GM12878 (cell line): ENCODE results near the gene ZBTB5. TPM values are rescaled to one million over a fixed set of nuclear protein-coding genes. Genes with fewer than 3 reads are reported as not detected.
A peak's percentile ranks its signal among the peaks of the same experiment; 100 is the strongest.

Source experiments
- ATAC-seq: fragments of 200-7000 bp; cut with Tn5 transposase; 3 replicates; pipeline ENCODE4 v1.9.1; 2020; ENCODE audit warnings: mild to moderate bottlenecking, moderate library complexity
- BruUV-seq: library from RNA; stranded (reverse); fragments of 400-500 nt; replicated peaks from 2 replicates; lab custom pipeline; 2021; lab: Mats Ljungman, UMichigan
- CTCF ChIA-PET: fragments of 300-600 bp; sonication (Branson Sonifier 250); formaldehyde crosslinking; extraction: SDS; loops from one replicate; lab custom pipeline; 2021; ENCODE audit warnings: inconsistent platforms; lab: Yijun Ruan, JAX
- POLR2A ChIA-PET: fragments of 350-600 bp; formaldehyde crosslinking; extraction: SDS; loops from one replicate; lab custom pipeline; 2021; ENCODE audit warnings: inconsistent platforms; lab: Charles Lee
- RAD21 ChIA-PET: fragments of 300-600 bp; sonication (Branson Sonifier 250); formaldehyde crosslinking; loops from one replicate; lab custom pipeline; 2023; ENCODE audit warnings: antibody characterized with exemption; ENCODE audit not compliant: unreplicated experiment; lab: Charles Lee
- SMC1A ChIA-PET: fragments of 300-600 bp; sonication (Branson Sonifier 250); formaldehyde crosslinking; loops from one replicate; lab custom pipeline; 2023; ENCODE audit not compliant: unreplicated experiment, uncharacterized antibody; lab: Charles Lee
- DNase-seq: peaks from one replicate; pipeline ENCODE4 v3.0.0-alpha.2; 2011; ENCODE audit warnings: low read depth, low spot score
- FAIRE-seq: peaks from 3 replicates; lab custom pipeline; 2011; peaks lifted over from hg19 to GRCh38; lab: Jason Lieb, UNC
- H2AFZ ChIP-seq: 2 replicates; pipeline ENCODE4 v1.6.0; 2011; ENCODE audit warnings: low read depth, low read length, control low read depth; ENCODE audit not compliant: control insufficient read depth
- H3K27ac ChIP-seq: 2 replicates; pipeline ENCODE4 v1.5.1; 2011; ENCODE audit warnings: control low read depth; ENCODE audit not compliant: control insufficient read depth, insufficient read depth
- H3K27me3 ChIP-seq, 2 experiments: replicated peaks in 1 of 2; 2 replicates each; pipeline versions ENCODE4 v1.6.0 to v1.6.1; 2011; ENCODE audit warnings: low read length in 1 of 2; ENCODE audit not compliant: control insufficient read depth in 2 of 2, insufficient read depth in 2 of 2
- H3K36me3 ChIP-seq, 2 experiments: 2 replicates each; pipeline ENCODE4 v1.5.1; 2011; ENCODE audit warnings: low read length in 1 of 2; ENCODE audit not compliant: control insufficient read depth in 2 of 2, insufficient read depth in 2 of 2
- H3K4me1 ChIP-seq: 2 replicates; pipeline ENCODE4 v1.6.1; 2011; ENCODE audit warnings: mild to moderate bottlenecking, low read length, moderate library complexity, mixed read lengths; ENCODE audit not compliant: control insufficient read depth, insufficient read depth
- H3K4me2 ChIP-seq: 2 replicates; pipeline ENCODE4 v1.6.0; 2011; ENCODE audit warnings: control low read depth; ENCODE audit not compliant: control insufficient read depth, insufficient read depth
- H3K4me3 ChIP-seq: fragments of 200-600 bp; sonication (generic); 2 replicates; pipeline ENCODE4 v1.5.1; 2016
- H3K79me2 ChIP-seq: 2 replicates; pipeline ENCODE4 v1.6.0; 2011; ENCODE audit warnings: low read length; ENCODE audit not compliant: control insufficient read depth, insufficient read depth
- H3K9ac ChIP-seq: 2 replicates; pipeline ENCODE4 v1.8.0; 2011; ENCODE audit warnings: low read length, control low read depth, mixed read lengths; ENCODE audit not compliant: control insufficient read depth, insufficient read depth
- H3K9me3 ChIP-seq: replicated peaks from 3 replicates; pipeline ENCODE4 v1.5.1; 2011; ENCODE audit warnings: mild to moderate bottlenecking, low read length; ENCODE audit not compliant: control insufficient read depth, insufficient read depth
- H4K20me1 ChIP-seq: 2 replicates; pipeline ENCODE4 v1.6.0; 2011; ENCODE audit not compliant: control insufficient read depth, insufficient read depth
- CTCF ChIP-seq, 3 experiments: IDR thresholded peaks in 2 of 3; conservative IDR thresholded peaks in 1 of 3; 2 replicates each; pipeline ENCODE4 v1.5.1; 2011; ENCODE audit warnings: low read depth in 3 of 3, low read length in 3 of 3, mild to moderate bottlenecking in 3 of 3, control low read depth in 2 of 3, moderate library complexity in 2 of 3, inconsistent platforms in 1 of 3, mixed read lengths in 1 of 3; ENCODE audit not compliant: control insufficient read depth in 2 of 3, insufficient read depth in 1 of 3; ENCODE audit errors: extremely low read depth in 1 of 3
- POLR2A ChIP-seq: IDR thresholded peaks from 2 replicates; pipeline ENCODE4 v1.6.1; 2011; ENCODE audit warnings: low read depth, mild to moderate bottlenecking, low read length
- TARDBP ChIP-seq: IDR thresholded peaks from 2 replicates; pipeline ENCODE4 v1.6.1; 2016; ENCODE audit warnings: borderline replicate concordance
- WGBS: methylation state at CpG from one replicate; pipeline ENCODE4 v1.1.6; 2016; ENCODE audit warnings: low lambda C conversion rate; ENCODE audit not compliant: insufficient replicate concordance, insufficient coverage; ENCODE audit errors: missing lambda C conversion rate; 5-methylcytosine and 5-hydroxymethylcytosine counted together
- in situ Hi-C: fragments of 300-500 bp; cut with MboI; formaldehyde crosslinking; loops from 9 replicates; pipeline ENCODE4 v1.14.3; 2018; ENCODE audit warnings: mixed read lengths
- intact Hi-C: fragments of 100-400 bp; cut with micrococcal nuclease; formaldehyde crosslinking; loops from one replicate; pipeline ENCODE4 v1.14.2; 2022; ENCODE audit not compliant: unreplicated experiment
- polyA plus RNA-seq, 11 experiments: library from polyadenylated mRNA; depleted of rRNA in 4 of 11; unstranded in 6 of 11; stranded (reverse) in 5 of 11; fragments of >200 nt; fragmentation: Nextera tagmentation in 4 of 11; fragmentation: Illumina TruSeq in 1 of 11; extraction: Ambion mirVana in 4 of 11; extraction: Trizol in 1 of 11; gene quantifications; 1 replicate in 1 of 11; 2 replicates in 10 of 11; pipeline versions ENCODE4 v1.2.1 to v1.2.3, GENCODE V29; 2011 to 2016; ENCODE audit warnings: inconsistent platforms in 2 of 11, missing spikeins in 2 of 11, low read depth in 1 of 11
- total RNA-seq, 4 experiments: library from RNA; depleted of rRNA in 3 of 4; stranded (reverse); fragments of >200 nt in 3 of 4; fragmentation: Illumina TruSeq in 1 of 4; extraction: Trizol in 1 of 4; gene quantifications; 2 replicates each; pipeline versions ENCODE4 v1.2.1 to v1.2.3, GENCODE V29; 2013 to 2021

ZBTB5 gene
- total and polyA plus RNA-seq, 10 of the 15 experiments (the other 5 are each of a cell fraction or from before 2014, with no cell fraction given) = 1.4 to 32.5 (median 12.1) TPM

GRCh38 chr9:37508135-37508833 lies 43.0 kb upstream of the ZBTB5 start:
- BruUV-seq = no TSS peak
- DNase-seq = no peak
- no peak overlapping the region for H3K27ac ChIP-seq
- CTCF ChIA-PET = interaction anchor here (0.5 to 2.5 kb wide), 5 partner anchors 16 to 96 kb away, joined by 3 to 10 read pairs (median 5); no protein-coding TSS in a partner anchor
- TF ChIP-seq POLR2A = peak; percentile 38
- no peak for TF ChIP-seq CTCF (IDR thresholded peaks at IDR 0.05 in 2 of 3, conservative IDR thresholded peaks at IDR 0.05 in 1 of 3; ENCODE audit: control insufficient read depth in 2 of 3, extremely low read depth in 1 of 3, insufficient read depth in 1 of 3, low read depth in 3 of 3, low read length in 3 of 3)
- TF ChIP-seq TARDBP = no peak
- TF ChIP-seq, all 136 proteins: peak for 1
- in situ Hi-C loops (no loop called here), intact Hi-C loops (no loop called here)
- WGBS = 96% methylated on average over 5 of the region's 5 CpGs
- Histone ChIP-seq H3K9me3 (no peaks in the 10 kb centered on the region), H3K4me3 (no peak overlapping the region), H3K27me3 (no peaks in the 10 kb centered on the region), H3K4me2 (no peak overlapping the region), H3K36me3 (peaks cover 9 to 16% of the 10 kb centered on the region in 2 experiments; a peak in 2 of 4 replicates), H3K4me1 (no peaks in the 10 kb centered on the region), H3K9ac (no peak overlapping the region), H3K79me2 (no peaks in the 10 kb centered on the region), H4K20me1 (no peaks in the 10 kb centered on the region), H2AFZ (no peak overlapping the region)
- no peak for FAIRE-seq
- ChIA-PET SMC1A (interaction anchor here (0.7 to 1.3 kb wide), 3 partner anchors 10 to 95 kb away, joined by 3 read pairs; no protein-coding TSS in a partner anchor), RAD21 (no interaction called here), POLR2A (interaction anchor here (1.1 kb wide), 1 partner anchor 23 kb away, joined by 4 read pairs; the partner anchor contains the start of gene POLR1E)
- no peak for ATAC-seq
